Spleen (tissue), 11 donors: Measurements from ENCODE around the gene GMEB1. TPM values are rescaled to one million over a fixed set of nuclear protein-coding genes. Genes with fewer than 3 reads are reported as not detected.
"Not testable (repeated sequence)": the region's sequence is repeated elsewhere in the genome, so short reads cannot be mapped to it uniquely, and the experiment has no call there.

Experiments used
- DNase-seq: peaks from one replicate; pipeline ENCODE4 v3.0.0-alpha.2; 2020
- H3K27ac ChIP-seq, 8 donors: fragments of 200-600 bp; sonication (generic) in 7 of 8; 1 replicate in 4 of 8; 2 replicates in 4 of 8; pipeline versions ENCODE4 v1.5.0 to v1.8.0; 2016 to 2021; ENCODE audit warnings: inconsistent platforms in 4 of 8, mild to moderate bottlenecking in 4 of 8, moderate library complexity in 1 of 8
- H3K27me3 ChIP-seq, 7 donors: fragments of 200-600 bp; sonication (generic) in 6 of 7; replicated peaks in 1 of 7; 1 replicate in 4 of 7; 2 replicates in 3 of 7; pipeline versions ENCODE4 v1.5.0 to v1.8.0; 2016 to 2021; ENCODE audit warnings: inconsistent platforms in 3 of 7, mild to moderate bottlenecking in 1 of 7
- H3K36me3 ChIP-seq, 6 donors: fragments of 200-600 bp; sonication (generic) in 5 of 6; 1 replicate in 4 of 6; 2 replicates in 2 of 6; pipeline versions ENCODE4 v1.5.0 to v1.8.0; 2016 to 2021; ENCODE audit warnings: inconsistent platforms in 2 of 6
- H3K4me1 ChIP-seq, 6 donors: fragments of 200-600 bp; sonication (generic) in 5 of 6; 1 replicate in 3 of 6; 2 replicates in 3 of 6; pipeline versions ENCODE4 v1.5.0 to v1.8.0; 2016 to 2021; ENCODE audit warnings: inconsistent platforms in 3 of 6
- H3K4me3 ChIP-seq, 8 donors: fragments of 200-600 bp; sonication (generic) in 7 of 8; 1 replicate in 4 of 8; 2 replicates in 4 of 8; pipeline versions ENCODE4 v1.5.0 to v1.8.0; 2016 to 2021; ENCODE audit warnings: inconsistent platforms in 4 of 8, mild to moderate bottlenecking in 4 of 8, moderate library complexity in 2 of 8
- H3K9me3 ChIP-seq, 8 donors: fragments of 200-600 bp; sonication (generic) in 7 of 8; 1 replicate in 4 of 8; 2 replicates in 4 of 8; pipeline versions ENCODE4 v1.5.0 to v1.8.0; 2016 to 2021; ENCODE audit warnings: inconsistent platforms in 4 of 8
- CTCF ChIP-seq, 11 experiments: fragments of 200-600 bp in 7 of 11; fragments of 450-650 bp in 4 of 11; sonication (generic) in 4 of 11; IDR thresholded peaks in 8 of 11; conservative IDR thresholded peaks in 3 of 11; 1 replicate in 7 of 11; 2 replicates in 4 of 11; pipeline versions ENCODE4 v1.4.0 to v1.8.0; 2016 to 2021; ENCODE audit warnings: antibody characterized with exemption in 11 of 11, inconsistent platforms in 4 of 11, mild to moderate bottlenecking in 1 of 11
- POLR2A ChIP-seq, 3 donors: fragments of 450-650 bp; IDR thresholded peaks; one replicate each; pipeline ENCODE4 v1.5.1; 2017; ENCODE audit warnings: antibody characterized with exemption in 3 of 3, mild to moderate bottlenecking in 1 of 3
- POLR2AphosphoS5 ChIP-seq, 3 donors: sonication (generic); formaldehyde crosslinking; IDR thresholded peaks; one replicate each; pipeline ENCODE4 v1.5.1; 2017; ENCODE audit warnings: antibody characterized with exemption in 3 of 3
- WGBS, 5 donors: extraction: QIAGEN DNeasy Blood & Tissue Kit in 3 of 5; methylation state at CpG; one replicate each; pipeline versions ENCODE4 v1.1.5 to v1.1.7; 2013 to 2018; 5-methylcytosine and 5-hydroxymethylcytosine counted together
- intact Hi-C: fragments of 100-400 bp; cut with DNase I; formaldehyde crosslinking; loops from one replicate; pipeline ENCODE4 v1.15.0; 2023; ENCODE audit warnings: low total_unique reads
- polyA plus RNA-seq, 3 donors: library from polyadenylated mRNA; stranded (reverse); fragments of 200-250 nt; gene quantifications; one replicate each; pipeline ENCODE4 v1.2.1, GENCODE V29; 2013
- total RNA-seq, 7 donors: library from RNA; depleted of rRNA in 3 of 7; stranded (reverse); fragments of >200 nt in 3 of 7; fragmentation: NEBNext Ultra II Directional in 4 of 7; extraction: Animal tissue kit (Norgen Biotek cat#: 25700) in 4 of 7; gene quantifications; one replicate each; pipeline versions ENCODE4 v1.1.0 to v1.2.1, GENCODE V29; 2016 to 2021
- donor health status: healthy with polysubstance abuse.
- donor health status: DM: no; HTN: no; CAD: no; lungs with moderate emphysema.
- donor health status: DM: no; HTN: no; CAD: no.
- donor health status: Bipolar disorder and iron deficiency.
- donor health status: healthy.
- donor health status: DM: no; HTN: no; CAD: no.
- donor health status: DM: yes; HTN: yes; CAD: no.

GMEB1 gene
- total and polyA plus RNA-seq, 10 donors, result 3.6 to 20.6 (median 16.4) TPM

- Histone ChIP-seq H3K4me3 (peak within 1 kb of the TSS; percentile 20 to 65 (median 38)), H3K27me3 (no peaks in the 10 kb centered on the region), H3K4me1 (peaks cover 10 to 55% (median 33%) of the 10 kb centered on the region in 6 donors), H3K9me3 (no peaks in the 10 kb centered on the region), H3K36me3 (no peaks in the 10 kb centered on the region), H3K27ac (peak within 1 kb of the TSS; percentile 88 to 95 (median 95))
- intact Hi-C loops, result no loop called here
- DNase-seq, result peak; percentile 92
- 1 to 3% (median 1%) methylated on average over 23 to 28 of the region's 28 CpGs for WGBS, 5 donors
- TF ChIP-seq POLR2AphosphoS5 (IDR thresholded peaks at IDR 0.05) (peak; percentile 74 to 100 (median 81)), POLR2A (IDR thresholded peaks at IDR 0.05) (peak; percentile 99 to 100 (median 100)), CTCF (IDR thresholded peaks at IDR 0.05 in 8 of 11, conservative IDR thresholded peaks at IDR 0.05 in 3 of 11) (peak in 3 of 11 experiments; percentile 10 to 15 (median 15))
These were observed 19.9 kb upstream of the GMEB1 start, which contains the start of gene RNU11 for GRCh38 chr1:28648474-28649198. Gene RNU11, plus strand, starts transcription at chr1:28648600.

GRCh38 chr1:28653063-28653462, 15.5 kb upstream of the GMEB1 start:
- 80 to 91% (median 83%) methylated on average over 13 of the region's 13 CpGs for WGBS, 5 donors
- intact Hi-C loops, H3K27ac ChIP-seq, H3K9me3 ChIP-seq, H3K36me3 ChIP-seq, DNase-seq, H3K27me3 ChIP-seq, H3K4me3 ChIP-seq: not testable (repeated sequence)
- peaks cover 0 to 29% (median 10%) of the 10 kb centered on the region in 6 donors for H3K4me1 ChIP-seq

- intact Hi-C loops, H3K27ac ChIP-seq, H3K9me3 ChIP-seq, DNase-seq, H3K27me3 ChIP-seq, H3K36me3 ChIP-seq, H3K4me3 ChIP-seq: not testable (repeated sequence)
- H3K4me1 ChIP-seq, result peaks cover 0 to 24% (median 7%) of the 10 kb centered on the region in 6 donors
- TF ChIP-seq CTCF (IDR thresholded peaks at IDR 0.05 in 8 of 11, conservative IDR thresholded peaks at IDR 0.05 in 3 of 11), result peak in 1 of 11 experiments; percentile 10
- 73 to 92% (median 84%) methylated on average over 3 of the region's 3 CpGs for WGBS, 5 donors
These were observed 14.7 kb upstream of the GMEB1 start for GRCh38 chr1:28653870-28654269.

GRCh38 chr1:28655448-28656311, 12.9 kb upstream of the GMEB1 start:
- 70 to 89% (median 84%) methylated on average over 7 to 10 of the region's 10 CpGs for WGBS, 5 donors
- H3K4me1 ChIP-seq, intact Hi-C loops: not testable (repeated sequence)

GRCh38 chr1:28656335-28656734, 12.2 kb upstream of the GMEB1 start:
- peaks cover 0 to 9% (median 0%) of the 10 kb centered on the region in 6 donors for H3K4me1 ChIP-seq
- TF ChIP-seq POLR2AphosphoS5 (IDR thresholded peaks at IDR 0.05) (no peak), CTCF (IDR thresholded peaks at IDR 0.05 in 8 of 11, conservative IDR thresholded peaks at IDR 0.05 in 3 of 11) (no peak), POLR2A (IDR thresholded peaks at IDR 0.05) (no peak)
- intact Hi-C loops, result no loop called here

More at GRCh38 chr1:28655448-28656311, 12.9 kb upstream of the GMEB1 start:
- DNase-seq, H3K9me3 ChIP-seq, H3K27me3 ChIP-seq, H3K36me3 ChIP-seq, H3K4me3 ChIP-seq, H3K27ac ChIP-seq: not testable (repeated sequence)

More at GRCh38 chr1:28656335-28656734, 12.2 kb upstream of the GMEB1 start:
- no peak for DNase-seq
- H3K9me3 ChIP-seq, result no peaks in the 10 kb centered on the region
- no peak overlapping the region for H3K27ac ChIP-seq
- H3K4me3 ChIP-seq, result no peak overlapping the region
- WGBS, 5 donors, result 85 to 97% (median 93%) methylated on average over 6 of the region's 6 CpGs
- no peaks in the 10 kb centered on the region for H3K27me3 ChIP-seq
- no peaks in the 10 kb centered on the region for H3K36me3 ChIP-seq
